ENCODE results near the gene CYP4F3. TPM values are rescaled to one million over a fixed set of nuclear protein-coding genes. Genes with fewer than 3 reads are reported as not detected.

CYP4F3 gene
- total and polyA plus RNA-seq, 2 of the 13 experiments (the other 11 are each of a cell fraction or from before 2014, with no cell fraction given) = 17.8 to 22.8 TPM

DNA sequence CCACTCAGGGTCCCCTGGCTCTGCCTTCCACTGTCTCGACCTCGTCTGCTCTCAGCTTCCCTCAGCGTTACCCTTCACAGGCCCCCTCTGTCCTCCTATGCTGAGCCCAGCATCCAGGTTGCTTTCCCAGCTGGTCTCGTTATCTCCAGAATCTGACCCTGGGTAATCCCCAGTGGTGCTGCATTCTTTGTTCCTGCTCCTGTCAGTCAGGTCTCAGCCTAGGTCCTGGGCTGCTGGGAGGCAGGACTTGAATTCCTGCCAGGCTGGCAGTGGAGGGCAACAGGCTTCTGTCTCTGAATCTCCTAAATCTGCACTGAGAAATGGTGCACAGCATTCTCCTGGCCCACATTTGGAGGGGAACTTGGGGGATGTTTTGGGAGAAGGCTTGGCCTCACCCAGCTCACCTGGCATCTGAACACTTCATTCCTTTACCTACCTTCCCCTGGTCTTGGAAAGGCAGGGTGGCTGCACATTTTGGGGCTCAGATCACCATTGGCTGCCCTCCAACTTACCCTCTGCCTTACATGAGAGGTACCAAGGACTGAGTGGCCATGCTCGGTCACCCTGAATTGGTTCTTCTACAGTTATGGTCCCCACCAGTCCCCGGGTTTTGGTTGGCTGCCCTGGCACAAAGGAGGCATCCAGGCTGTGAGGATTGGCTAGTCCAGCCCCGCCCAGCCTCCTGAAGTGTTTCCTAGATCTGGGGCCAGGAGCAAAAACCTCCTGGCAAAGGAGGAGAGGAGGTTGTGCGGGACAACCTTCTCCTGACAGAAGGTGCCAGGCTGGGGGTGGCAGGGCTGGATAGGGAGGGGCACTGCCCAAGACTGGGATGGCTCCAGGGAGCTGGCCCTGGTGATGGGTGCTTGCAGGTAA, 26.0 kb upstream of the CYP4F3 start, which contains the start of gene CYP4F8 (continued):
- no peak for TF ChIP-seq CEBPZ (IDR thresholded peaks at IDR 0.05; ENCODE audit: low read length)
- no peak for TF ChIP-seq ZNF850 (CRISPR knock-in tag; conservative IDR thresholded peaks at IDR 0.05)
- TF ChIP-seq MAFK (conservative IDR thresholded peaks at IDR 0.05 in 1 of 2, IDR thresholded peaks at IDR 0.05 in 1 of 2; ENCODE audit: low read length in 2 of 2) = peak; percentile 55 to 57
- TF ChIP-seq CBX1 (IDR thresholded peaks at IDR 0.05; ENCODE audit: low read depth) = no peak
- no peak for TF ChIP-seq CENPX (CRISPR knock-in tag; IDR thresholded peaks at IDR 0.05)
- TF ChIP-seq, protein P1, sequence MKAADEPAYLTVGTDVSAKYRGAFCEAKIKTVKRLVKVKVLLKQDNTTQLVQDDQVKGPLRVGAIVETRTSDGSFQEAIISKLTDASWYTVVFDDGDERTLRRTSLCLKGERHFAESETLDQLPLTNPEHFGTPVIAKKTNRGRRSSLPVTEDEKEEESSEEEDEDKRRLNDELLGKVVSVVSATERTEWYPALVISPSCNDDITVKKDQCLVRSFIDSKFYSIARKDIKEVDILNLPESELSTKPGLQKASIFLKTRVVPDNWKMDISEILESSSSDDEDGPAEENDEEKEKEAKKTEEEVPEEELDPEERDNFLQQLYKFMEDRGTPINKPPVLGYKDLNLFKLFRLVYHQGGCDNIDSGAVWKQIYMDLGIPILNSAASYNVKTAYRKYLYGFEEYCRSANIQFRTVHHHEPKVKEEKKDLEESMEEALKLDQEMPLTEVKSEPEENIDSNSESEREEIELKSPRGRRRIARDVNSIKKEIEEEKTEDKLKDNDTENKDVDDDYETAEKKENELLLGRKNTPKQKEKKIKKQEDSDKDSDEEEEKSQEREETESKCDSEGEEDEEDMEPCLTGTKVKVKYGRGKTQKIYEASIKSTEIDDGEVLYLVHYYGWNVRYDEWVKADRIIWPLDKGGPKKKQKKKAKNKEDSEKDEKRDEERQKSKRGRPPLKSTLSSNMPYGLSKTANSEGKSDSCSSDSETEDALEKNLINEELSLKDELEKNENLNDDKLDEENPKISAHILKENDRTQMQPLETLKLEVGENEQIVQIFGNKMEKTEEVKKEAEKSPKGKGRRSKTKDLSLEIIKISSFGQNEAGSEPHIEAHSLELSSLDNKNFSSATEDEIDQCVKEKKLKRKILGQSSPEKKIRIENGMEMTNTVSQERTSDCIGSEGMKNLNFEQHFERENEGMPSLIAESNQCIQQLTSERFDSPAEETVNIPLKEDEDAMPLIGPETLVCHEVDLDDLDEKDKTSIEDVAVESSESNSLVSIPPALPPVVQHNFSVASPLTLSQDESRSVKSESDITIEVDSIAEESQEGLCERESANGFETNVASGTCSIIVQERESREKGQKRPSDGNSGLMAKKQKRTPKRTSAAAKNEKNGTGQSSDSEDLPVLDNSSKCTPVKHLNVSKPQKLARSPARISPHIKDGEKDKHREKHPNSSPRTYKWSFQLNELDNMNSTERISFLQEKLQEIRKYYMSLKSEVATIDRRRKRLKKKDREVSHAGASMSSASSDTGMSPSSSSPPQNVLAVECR (CRISPR knock-in tag; IDR thresholded peaks at IDR 0.05; ENCODE audit: borderline replicate concordance) = no peak
- no peak for TF ChIP-seq TCF7 (IDR thresholded peaks at IDR 0.05; ENCODE audit: low read depth)

Measured in HepG2 (cell line).